Suprapubic skin (tissue), 4 donors: ENCODE measurements around the gene UBE2R2.

Source experiments
- EP300 ChIP-seq: sonication (generic); formaldehyde crosslinking; IDR thresholded peaks from one replicate; pipeline ENCODE4 v1.6.1; 2017; ENCODE audit warnings: antibody characterized with exemption
- POLR2A ChIP-seq, 2 donors: fragments of 450-650 bp; IDR thresholded peaks; one replicate each; pipeline ENCODE4 v1.6.1; 2017; ENCODE audit warnings: antibody characterized with exemption in 2 of 2, mild to moderate bottlenecking in 2 of 2, moderate library complexity in 2 of 2
- POLR2AphosphoS5 ChIP-seq, 3 donors: sonication (generic); formaldehyde crosslinking; IDR thresholded peaks; one replicate each; pipeline ENCODE4 v1.6.1; 2017; ENCODE audit warnings: antibody characterized with exemption in 3 of 3
- TF ChIP-seq, protein P1 (sequence below), 2 donors: fragments of 200-600 bp in 1 of 2; fragments of 450-650 bp in 1 of 2; sonication (generic) in 1 of 2; IDR thresholded peaks; one replicate each; pipeline ENCODE4 v1.5.1; 2016 to 2019; ENCODE audit warnings: antibody characterized with exemption in 2 of 2, mild to moderate bottlenecking in 1 of 2, moderate library complexity in 1 of 2

DNA sequence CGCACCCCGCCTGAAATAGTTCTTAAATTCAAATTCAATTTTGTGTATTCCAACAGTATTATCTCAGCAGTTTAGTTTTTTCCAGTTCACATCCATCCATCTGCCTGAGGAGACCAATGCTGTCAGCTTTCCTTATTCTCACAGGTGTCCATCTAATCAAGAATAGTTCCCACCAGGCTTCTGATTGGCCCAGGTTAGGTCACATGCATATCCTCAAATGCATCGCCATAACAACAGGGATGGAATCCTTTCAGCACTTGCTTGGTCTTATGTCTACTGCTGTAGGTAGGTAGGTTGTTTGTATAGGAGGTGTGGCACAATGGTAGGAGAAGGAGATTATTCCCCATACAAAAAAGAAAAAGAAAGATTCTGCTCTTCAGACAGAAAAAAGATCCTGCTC is 91.2 kb downstream of the UBE2R2 start:
- TF ChIP-seq POLR2AphosphoS5 (IDR thresholded peaks at IDR 0.05): no peak
- TF ChIP-seq EP300: no peak
- TF ChIP-seq, protein P1, sequence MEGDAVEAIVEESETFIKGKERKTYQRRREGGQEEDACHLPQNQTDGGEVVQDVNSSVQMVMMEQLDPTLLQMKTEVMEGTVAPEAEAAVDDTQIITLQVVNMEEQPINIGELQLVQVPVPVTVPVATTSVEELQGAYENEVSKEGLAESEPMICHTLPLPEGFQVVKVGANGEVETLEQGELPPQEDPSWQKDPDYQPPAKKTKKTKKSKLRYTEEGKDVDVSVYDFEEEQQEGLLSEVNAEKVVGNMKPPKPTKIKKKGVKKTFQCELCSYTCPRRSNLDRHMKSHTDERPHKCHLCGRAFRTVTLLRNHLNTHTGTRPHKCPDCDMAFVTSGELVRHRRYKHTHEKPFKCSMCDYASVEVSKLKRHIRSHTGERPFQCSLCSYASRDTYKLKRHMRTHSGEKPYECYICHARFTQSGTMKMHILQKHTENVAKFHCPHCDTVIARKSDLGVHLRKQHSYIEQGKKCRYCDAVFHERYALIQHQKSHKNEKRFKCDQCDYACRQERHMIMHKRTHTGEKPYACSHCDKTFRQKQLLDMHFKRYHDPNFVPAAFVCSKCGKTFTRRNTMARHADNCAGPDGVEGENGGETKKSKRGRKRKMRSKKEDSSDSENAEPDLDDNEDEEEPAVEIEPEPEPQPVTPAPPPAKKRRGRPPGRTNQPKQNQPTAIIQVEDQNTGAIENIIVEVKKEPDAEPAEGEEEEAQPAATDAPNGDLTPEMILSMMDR (IDR thresholded peaks at IDR 0.05): no peak
- TF ChIP-seq POLR2A (IDR thresholded peaks at IDR 0.05): no peak
